ENCODE results near the gene TCF15.

The TCF15 gene

DNA sequence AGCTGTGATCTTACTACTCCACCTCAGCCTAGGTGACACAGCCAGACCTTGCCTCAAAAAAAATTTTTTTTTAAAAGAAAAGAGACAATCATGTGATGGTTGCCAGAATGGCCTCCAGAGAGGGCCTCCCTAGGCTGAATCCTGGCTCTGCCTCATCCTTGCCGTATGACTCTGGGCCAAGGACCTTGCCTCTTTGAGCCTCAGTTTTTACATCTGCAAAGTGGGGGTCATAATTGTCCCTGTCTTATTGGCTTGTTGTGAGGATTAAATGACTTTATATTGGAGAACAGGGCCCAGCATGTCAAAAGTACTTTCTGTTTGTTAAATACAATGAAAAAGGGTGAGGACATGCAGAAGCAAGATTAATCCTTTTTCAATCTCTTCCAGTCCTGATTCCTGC lies 28.5 kb upstream of the TCF15 start:
- TF ChIP-seq, protein P1, sequence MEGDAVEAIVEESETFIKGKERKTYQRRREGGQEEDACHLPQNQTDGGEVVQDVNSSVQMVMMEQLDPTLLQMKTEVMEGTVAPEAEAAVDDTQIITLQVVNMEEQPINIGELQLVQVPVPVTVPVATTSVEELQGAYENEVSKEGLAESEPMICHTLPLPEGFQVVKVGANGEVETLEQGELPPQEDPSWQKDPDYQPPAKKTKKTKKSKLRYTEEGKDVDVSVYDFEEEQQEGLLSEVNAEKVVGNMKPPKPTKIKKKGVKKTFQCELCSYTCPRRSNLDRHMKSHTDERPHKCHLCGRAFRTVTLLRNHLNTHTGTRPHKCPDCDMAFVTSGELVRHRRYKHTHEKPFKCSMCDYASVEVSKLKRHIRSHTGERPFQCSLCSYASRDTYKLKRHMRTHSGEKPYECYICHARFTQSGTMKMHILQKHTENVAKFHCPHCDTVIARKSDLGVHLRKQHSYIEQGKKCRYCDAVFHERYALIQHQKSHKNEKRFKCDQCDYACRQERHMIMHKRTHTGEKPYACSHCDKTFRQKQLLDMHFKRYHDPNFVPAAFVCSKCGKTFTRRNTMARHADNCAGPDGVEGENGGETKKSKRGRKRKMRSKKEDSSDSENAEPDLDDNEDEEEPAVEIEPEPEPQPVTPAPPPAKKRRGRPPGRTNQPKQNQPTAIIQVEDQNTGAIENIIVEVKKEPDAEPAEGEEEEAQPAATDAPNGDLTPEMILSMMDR (IDR thresholded peaks at IDR 0.05) = no peak

DNA sequence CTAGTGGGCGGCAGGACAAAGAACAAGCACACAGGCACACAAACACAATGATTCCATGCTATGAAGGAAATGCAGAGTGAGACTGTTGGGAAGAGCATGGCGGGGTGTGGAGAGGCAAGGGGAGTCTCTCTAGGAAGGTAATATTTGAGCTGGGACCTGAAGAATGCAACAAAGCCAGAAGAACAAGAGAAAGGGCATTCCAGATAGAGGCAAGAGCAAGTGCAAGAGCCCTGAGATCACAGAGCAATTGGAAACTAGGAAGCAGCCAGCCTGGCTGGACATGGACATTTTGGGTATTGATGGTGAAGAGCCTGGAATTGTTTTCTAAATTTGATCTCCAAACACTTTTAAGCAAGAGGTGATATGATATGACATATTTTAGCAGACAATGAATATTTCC lies 27.4 kb upstream of the TCF15 start:
- TF ChIP-seq, protein P1 (IDR thresholded peaks at IDR 0.05) = no peak

DNA sequence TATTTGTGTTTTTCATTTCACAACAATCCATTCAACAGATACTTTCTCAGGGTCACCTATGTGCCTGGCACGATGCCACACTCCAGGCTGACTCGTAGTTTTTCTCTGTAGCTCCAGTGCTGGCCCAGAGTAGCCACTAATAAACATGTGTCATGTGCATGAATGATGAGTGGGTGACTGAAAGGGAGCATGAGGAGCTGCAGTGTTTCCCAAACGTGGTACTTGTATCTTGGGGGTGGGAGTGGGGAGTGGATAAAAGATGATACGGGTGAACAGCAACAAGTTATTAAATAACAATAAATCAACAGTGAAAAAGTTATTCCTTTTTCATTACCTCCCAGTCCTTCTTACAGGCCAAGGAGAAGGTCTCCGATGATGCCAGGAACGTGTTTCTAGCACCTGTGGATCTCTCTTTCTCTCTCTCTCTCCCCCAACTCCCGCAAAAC lies 25.8 kb upstream of the TCF15 start:
- TF ChIP-seq, protein P1 (IDR thresholded peaks at IDR 0.05) = no peak

- TF ChIP-seq, protein P1 (IDR thresholded peaks at IDR 0.05) = no peak
These were observed 25.2 kb upstream of the TCF15 start for GRCh38 chr20:635028-635892.

DNA sequence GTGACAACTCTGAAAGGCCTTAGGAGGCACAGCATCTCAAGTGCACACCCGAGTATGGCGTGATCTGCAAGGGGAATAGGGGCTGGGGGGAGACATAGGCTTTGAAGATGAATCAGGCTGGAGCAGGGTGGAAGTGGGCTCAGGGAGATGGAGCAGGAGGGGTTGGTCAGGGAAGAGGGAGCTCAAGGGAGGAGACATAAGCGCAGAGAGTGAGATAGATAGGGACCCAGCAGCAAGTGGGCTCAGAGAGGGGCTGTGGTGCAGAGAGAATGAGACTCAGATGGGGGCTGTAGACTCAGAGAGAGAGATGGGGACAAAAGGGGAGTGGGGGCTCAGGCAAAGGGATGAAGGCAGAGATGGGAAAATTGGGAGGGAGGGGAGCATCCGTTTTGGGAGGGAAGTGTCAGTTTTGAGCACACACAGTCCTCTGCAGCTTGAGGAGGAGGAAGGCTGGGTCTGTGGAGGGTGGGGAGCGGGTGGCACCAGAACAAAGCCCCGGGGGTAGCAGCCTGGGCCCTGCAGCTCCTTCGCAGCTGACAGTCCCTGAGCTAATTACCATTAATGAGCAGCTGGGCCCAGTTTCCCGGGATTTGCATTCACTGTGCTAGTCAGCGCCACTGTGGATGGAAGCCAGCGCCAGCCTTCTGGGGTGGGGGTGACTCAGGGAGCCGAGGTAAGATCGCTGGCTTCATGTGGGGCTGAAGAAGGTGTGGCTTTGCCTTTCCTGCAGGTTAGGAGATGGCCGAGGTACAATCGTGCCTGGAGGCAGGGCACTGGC lies 24.2 kb upstream of the TCF15 start:
- TF ChIP-seq, protein P1 (IDR thresholded peaks at IDR 0.05) = no peak

GRCh38 chr20:631101-631500 lies 21.0 kb upstream of the TCF15 start:
- TF ChIP-seq, protein P1 (IDR thresholded peaks at IDR 0.05) = no peak

- TF ChIP-seq, protein P1 (IDR thresholded peaks at IDR 0.05) = no peak
These were observed 16.5 kb upstream of the TCF15 start for GRCh38 chr20:626579-626978.

Data from LNCAP (cell line).